SH-SY5Y (cell line): ENCODE results near the gene NT5C3A.

Source experiments
- GATA2 ChIP-seq: IDR thresholded peaks from 2 replicates; pipeline ENCODE4 v1.6.1; 2011; ENCODE audit warnings: mild to moderate bottlenecking, low read depth, low read length
- GATA3 ChIP-seq: IDR thresholded peaks from 2 replicates; pipeline ENCODE4 v1.6.1; 2011; ENCODE audit warnings: low read depth, mild to moderate bottlenecking, low read length, moderate library complexity

DNA sequence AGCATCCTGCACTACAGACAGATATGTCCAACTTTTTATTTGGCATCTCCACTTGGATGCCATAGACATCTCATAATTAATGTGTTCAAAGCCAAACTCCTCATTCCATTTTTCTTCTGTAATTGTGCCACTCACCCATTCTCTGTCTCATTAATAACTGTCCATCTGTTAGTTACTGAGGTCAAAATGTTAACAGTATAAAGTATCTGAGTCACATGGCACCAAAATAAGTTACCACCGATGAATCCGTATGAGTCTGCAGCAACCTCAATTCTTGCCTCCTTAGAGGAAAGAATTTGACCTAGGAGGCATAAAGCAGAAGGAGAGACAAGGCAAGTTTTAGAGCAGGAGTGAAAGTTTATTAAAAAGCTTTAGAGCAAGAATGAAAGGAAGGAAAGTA lies 16.5 kb upstream of the NT5C3A start:
- TF ChIP-seq GATA2: no peak
- TF ChIP-seq GATA3: no peak
